Activated naive CD4-positive, alpha-beta T cell treated with anti-CD3 and anti-CD28 coated beads, Interleukin-2, amount 10 ng/mL, durations not matched to agents 7 days and 5 days (primary cell): Measurements from ENCODE around the gene DDX47.
"Not testable (repeated sequence)": the region's sequence is repeated elsewhere in the genome, so short reads cannot be mapped to it uniquely, and the experiment has no call there.

ENCODE experiments used
- CTCF ChIA-PET: fragments of 350-600 bp; sonication (Branson Sonifier 250); formaldehyde crosslinking; loops from one replicate; lab custom pipeline; 2021; ENCODE audit warnings: antibody characterized with exemption; lab: Charles Lee
- DNase-seq: peaks from one replicate; pipeline ENCODE4 v3.0.0-alpha.2; 2020
- H3K27ac Mint-ChIP-seq: one replicate; pipeline ENCODE4 v1.8.0; 2021; ENCODE audit warnings: mild to moderate bottlenecking, moderate library complexity, mixed read lengths
- H3K27me3 Mint-ChIP-seq: one replicate; pipeline ENCODE4 v1.8.0; 2021; ENCODE audit warnings: mild to moderate bottlenecking, mixed read lengths
- H3K36me3 Mint-ChIP-seq: one replicate; pipeline ENCODE4 v1.8.0; 2021; ENCODE audit warnings: mixed read lengths
- H3K4me1 Mint-ChIP-seq: one replicate; pipeline ENCODE4 v1.8.0; 2021; ENCODE audit warnings: mixed read lengths
- H3K4me3 Mint-ChIP-seq: one replicate; pipeline ENCODE4 v1.8.0; 2021; ENCODE audit warnings: mild to moderate bottlenecking, moderate library complexity, mixed read lengths
- H3K9me3 Mint-ChIP-seq: one replicate; pipeline ENCODE4 v1.8.0; 2021; ENCODE audit warnings: mixed read lengths

DDX47 gene

DNA sequence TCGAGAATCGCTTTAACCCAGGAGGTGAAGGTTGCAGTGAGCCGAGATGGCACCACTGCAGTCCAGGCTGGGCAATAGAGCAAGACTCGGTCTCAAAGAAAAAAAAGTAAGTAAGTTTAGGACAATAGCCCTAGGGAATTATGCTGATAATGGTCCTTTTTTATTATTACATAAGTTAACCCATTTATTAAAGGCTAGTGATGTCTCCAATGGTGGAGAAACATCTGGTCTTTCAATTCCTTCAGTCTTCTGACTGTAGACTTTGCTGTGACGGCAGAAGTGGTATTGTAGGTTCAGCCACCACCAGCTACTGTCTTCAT, 27.4 kb downstream of the DDX47 start:
- H3K36me3 Mint-ChIP-seq: peaks cover 6% of the 10 kb centered on the region
- no peaks in the 10 kb centered on the region for H3K9me3 Mint-ChIP-seq
- peaks cover 41% of the 10 kb centered on the region for H3K4me1 Mint-ChIP-seq
- no peak for DNase-seq
- no peak overlapping the region for H3K27ac Mint-ChIP-seq
- H3K27me3 Mint-ChIP-seq: no peaks in the 10 kb centered on the region
- CTCF ChIA-PET: no interaction called here
- no peak overlapping the region for H3K4me3 Mint-ChIP-seq

DNA sequence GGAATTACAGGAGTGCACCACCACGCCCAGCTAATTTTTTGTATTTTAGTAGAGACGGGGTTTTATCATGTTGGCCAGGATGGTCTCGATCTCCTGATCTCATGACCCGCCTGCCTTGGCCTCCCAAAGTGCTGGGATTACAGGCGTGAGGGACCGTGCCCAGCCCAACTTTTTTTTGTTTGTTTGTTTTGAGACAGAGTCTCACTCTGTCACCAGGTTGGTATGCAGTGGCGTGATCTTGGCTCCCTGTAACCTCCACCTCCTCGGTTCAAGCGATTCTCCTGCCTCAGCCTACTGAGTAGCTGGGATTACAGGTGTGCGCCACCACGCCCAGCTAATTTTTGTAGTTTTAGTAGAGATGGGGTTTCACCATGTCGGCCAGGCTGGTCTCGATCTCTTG, 28.3 kb downstream of the DDX47 start:
- H3K4me3 Mint-ChIP-seq, DNase-seq, H3K27ac Mint-ChIP-seq, H3K9me3 Mint-ChIP-seq, H3K27me3 Mint-ChIP-seq, CTCF ChIA-PET, H3K36me3 Mint-ChIP-seq: not testable (repeated sequence)
- peaks cover 49% of the 10 kb centered on the region for H3K4me1 Mint-ChIP-seq

DNA sequence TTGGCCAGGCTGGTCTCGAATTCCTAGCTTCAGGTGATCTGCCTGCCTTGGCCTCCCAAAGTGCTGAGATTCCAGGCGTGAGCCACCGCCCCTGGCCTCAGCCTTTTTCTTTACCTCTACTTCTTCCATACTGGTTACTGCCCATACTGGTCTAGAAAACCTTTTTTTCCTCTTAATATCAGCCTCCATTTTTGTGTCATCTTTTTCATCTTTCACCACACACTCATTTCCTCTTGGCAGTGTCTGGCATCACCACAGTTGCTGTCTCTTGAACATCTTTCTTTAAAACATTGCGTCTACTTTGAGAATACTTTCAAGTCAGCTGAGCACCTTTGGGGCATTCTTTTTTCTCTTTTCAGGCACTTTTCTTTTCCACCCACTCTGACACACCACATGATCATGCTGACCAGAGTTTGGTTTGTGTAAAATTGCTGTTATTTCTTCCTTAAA, 32.7 kb downstream of the DDX47 start:
- Mint-ChIP-seq H3K4me3 (no peak overlapping the region), H3K27ac (peak overlapping the region; percentile 76), H3K4me1 (peaks cover 38% of the 10 kb centered on the region), H3K9me3 (peaks cover 5% of the 10 kb centered on the region), H3K36me3 (peaks cover 6% of the 10 kb centered on the region), H3K27me3 (no peaks in the 10 kb centered on the region)
- CTCF ChIA-PET: interaction anchor here (2.2 kb wide), 1 partner anchor 9 kb away, joined by 9 read pairs; no protein-coding TSS in a partner anchor
- DNase-seq: no peak

DNA sequence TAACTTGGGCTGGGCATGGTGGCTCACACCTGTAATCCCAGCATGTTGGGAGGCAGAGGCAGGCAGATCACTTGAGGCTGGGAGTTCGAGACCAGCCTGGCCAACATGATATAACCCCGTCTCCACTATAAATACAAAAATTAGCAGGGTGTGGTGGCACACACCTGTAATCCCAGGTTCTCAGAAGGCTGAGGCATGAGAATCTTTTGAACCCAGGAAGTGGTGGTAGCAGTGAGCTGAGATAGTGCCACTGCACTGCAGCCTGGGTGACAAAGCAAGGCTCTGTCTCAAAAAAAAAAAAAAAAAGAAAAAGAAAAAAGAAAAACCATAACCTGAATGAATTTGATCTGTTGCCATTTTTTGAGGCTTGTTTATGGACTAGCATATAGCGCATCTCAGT, 33.6 kb downstream of the DDX47 start:
- H3K4me3 Mint-ChIP-seq, H3K27me3 Mint-ChIP-seq, H3K9me3 Mint-ChIP-seq: not testable (repeated sequence)
- CTCF ChIA-PET: interaction anchor here (1.3 to 2.2 kb wide), 2 partner anchors 10 kb away, joined by 3 to 9 read pairs; no protein-coding TSS in a partner anchor
- DNase-seq: peak; percentile 64
- Mint-ChIP-seq H3K27ac (peak overlapping the region; percentile 76), H3K4me1 (peaks cover 38% of the 10 kb centered on the region), H3K36me3 (peaks cover 13% of the 10 kb centered on the region)

DNA sequence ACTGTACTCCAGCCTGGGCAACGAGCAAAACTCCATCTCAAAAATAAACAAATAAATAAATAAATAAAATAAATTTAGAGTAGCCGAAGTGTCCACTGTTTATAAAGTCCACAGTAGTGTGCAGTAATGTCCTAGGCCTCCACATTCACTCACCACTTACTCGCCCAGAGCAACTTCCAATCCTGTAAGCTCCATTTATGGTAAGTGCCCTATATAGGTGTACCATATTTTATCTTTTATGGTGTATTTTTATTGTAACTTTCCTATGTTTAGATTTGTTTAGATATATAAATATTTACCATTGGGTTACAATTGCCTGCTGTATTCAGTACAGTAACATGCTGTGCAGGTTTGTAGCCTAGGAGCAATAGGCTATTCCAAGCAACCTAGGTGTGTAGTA, 40.3 kb downstream of the DDX47 start:
- Mint-ChIP-seq H3K27me3 (no peaks in the 10 kb centered on the region), H3K27ac (no peak overlapping the region), H3K4me3 (no peak overlapping the region), H3K4me1 (peaks cover 5% of the 10 kb centered on the region), H3K9me3 (peaks cover 12% of the 10 kb centered on the region), H3K36me3 (peaks cover 13% of the 10 kb centered on the region)
- no peak for DNase-seq
- CTCF ChIA-PET: interaction anchor here (1.4 kb wide), 1 partner anchor 9 kb away, joined by 5 read pairs; no protein-coding TSS in a partner anchor

DNA sequence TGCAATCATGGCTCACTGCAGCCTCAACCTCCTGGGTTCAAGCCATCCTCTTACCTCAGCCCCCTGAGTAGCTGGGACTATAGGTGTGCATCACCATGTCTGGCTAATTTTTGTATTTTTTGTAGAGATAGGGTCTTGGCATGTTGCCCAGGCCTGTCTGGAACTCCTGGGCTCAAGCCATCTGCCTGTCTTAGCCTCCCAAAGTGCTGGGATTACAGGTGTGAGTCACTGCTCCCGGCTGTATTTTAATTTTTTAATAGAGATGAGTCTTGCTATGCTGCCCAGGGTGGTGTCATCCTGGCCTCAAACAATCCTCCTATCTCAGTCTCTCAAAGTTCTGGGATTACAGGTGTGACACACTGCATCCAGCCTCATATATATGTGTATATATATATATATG, 46.5 kb downstream of the DDX47 start:
- CTCF ChIA-PET: no interaction called here

DNA sequence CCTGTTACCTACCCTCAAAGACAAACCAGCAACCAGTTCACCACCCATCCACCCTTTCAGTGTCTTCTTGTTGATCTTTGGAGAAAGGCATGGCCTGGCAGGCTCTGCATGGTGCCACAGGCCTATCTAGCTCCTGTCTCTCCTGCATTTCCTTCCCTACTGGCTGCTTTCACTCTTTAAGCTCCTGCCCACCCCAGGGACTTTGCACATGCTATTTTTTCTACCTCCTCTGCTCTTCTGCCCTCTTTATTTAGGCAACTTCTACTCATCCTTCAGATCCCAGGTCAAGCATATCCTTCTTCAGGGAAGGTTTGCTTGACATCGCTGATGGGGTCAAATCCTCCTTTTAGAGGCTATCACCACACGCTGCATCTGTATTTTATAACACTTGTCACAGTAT, 51.1 kb downstream of the DDX47 start:
- no peaks in the 10 kb centered on the region for H3K36me3 Mint-ChIP-seq
- CTCF ChIA-PET: no interaction called here
- no peak overlapping the region for H3K4me3 Mint-ChIP-seq
- H3K4me1 Mint-ChIP-seq: no peaks in the 10 kb centered on the region
- no peaks in the 10 kb centered on the region for H3K9me3 Mint-ChIP-seq
- H3K27me3 Mint-ChIP-seq: no peaks in the 10 kb centered on the region
- no peak for DNase-seq
- no peak overlapping the region for H3K27ac Mint-ChIP-seq

More for the DNA sequence above, 46.5 kb downstream of the DDX47 start:
- Mint-ChIP-seq H3K4me1 (no peaks in the 10 kb centered on the region), H3K9me3 (no peaks in the 10 kb centered on the region), H3K36me3 (no peaks in the 10 kb centered on the region), H3K27me3 (no peaks in the 10 kb centered on the region), H3K27ac (no peak overlapping the region), H3K4me3 (no peak overlapping the region)
- DNase-seq: no peak

DNA sequence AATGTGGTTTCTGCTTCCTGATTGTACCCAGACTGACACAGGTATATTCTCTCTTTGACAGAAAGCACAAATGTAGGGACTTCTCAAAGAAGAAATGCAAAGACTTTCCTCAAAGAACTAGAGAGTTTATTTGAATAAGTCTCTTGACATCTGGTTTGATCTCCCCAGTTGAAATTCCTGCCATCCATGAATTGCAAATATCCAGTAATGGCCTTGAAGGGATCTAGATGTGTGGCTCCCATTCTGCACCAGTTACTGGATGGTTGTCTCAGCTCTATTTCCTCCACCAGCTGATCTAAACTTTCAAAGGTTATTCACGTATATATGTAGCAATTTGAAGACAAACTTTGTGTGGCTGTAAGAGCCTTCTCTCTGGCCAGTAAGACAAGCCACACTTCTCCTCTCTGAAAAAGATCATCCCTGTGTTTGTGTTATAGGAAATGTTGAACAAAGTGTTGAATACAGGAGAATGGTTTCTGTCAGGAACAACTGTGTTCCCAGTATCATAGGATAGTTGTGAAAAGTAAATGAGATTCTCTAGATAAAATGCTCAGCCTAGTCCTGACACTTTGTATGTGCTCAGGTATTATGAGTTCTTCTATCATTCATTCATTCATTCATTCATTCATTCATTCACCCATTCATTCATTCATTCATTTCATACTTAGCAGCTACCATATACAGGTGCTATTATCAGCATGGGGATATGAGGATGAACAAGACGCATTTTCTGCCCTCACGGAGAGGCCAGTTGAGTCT, 55.5 kb downstream of the DDX47 start:
- H3K4me3 Mint-ChIP-seq: no peak overlapping the region

DNA sequence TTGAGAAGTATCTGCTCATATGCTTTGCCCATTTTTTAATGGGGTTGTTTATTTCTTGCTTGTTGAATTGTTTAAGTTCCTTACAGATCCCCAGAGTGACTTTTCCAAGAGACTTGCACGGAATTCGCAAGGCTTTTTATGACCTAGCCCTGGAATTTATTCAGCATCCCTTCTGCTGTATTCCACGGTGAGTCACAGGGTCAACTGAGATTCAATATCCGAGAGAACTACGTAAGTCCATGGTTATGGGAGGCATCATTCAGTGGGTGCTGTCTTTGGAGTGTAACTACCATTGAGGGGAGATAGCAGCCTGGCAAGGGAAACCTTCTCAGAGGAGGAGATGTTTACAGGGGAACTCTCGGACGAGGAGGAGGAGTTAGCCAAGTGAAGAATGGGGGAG, 57.3 kb downstream of the DDX47 start:
- Mint-ChIP-seq H3K27me3 (no peaks in the 10 kb centered on the region), H3K4me1 (no peaks in the 10 kb centered on the region), H3K27ac (no peak overlapping the region), H3K36me3 (no peaks in the 10 kb centered on the region), H3K4me3 (no peak overlapping the region), H3K9me3 (no peaks in the 10 kb centered on the region)
- CTCF ChIA-PET: no interaction called here
- DNase-seq: no peak

More for the DNA sequence above, 55.5 kb downstream of the DDX47 start:
- CTCF ChIA-PET: no interaction called here
- Mint-ChIP-seq H3K36me3 (no peaks in the 10 kb centered on the region), H3K27ac (no peak overlapping the region), H3K4me1 (no peaks in the 10 kb centered on the region), H3K27me3 (no peaks in the 10 kb centered on the region), H3K9me3 (no peaks in the 10 kb centered on the region)
- no peak for DNase-seq

DNA sequence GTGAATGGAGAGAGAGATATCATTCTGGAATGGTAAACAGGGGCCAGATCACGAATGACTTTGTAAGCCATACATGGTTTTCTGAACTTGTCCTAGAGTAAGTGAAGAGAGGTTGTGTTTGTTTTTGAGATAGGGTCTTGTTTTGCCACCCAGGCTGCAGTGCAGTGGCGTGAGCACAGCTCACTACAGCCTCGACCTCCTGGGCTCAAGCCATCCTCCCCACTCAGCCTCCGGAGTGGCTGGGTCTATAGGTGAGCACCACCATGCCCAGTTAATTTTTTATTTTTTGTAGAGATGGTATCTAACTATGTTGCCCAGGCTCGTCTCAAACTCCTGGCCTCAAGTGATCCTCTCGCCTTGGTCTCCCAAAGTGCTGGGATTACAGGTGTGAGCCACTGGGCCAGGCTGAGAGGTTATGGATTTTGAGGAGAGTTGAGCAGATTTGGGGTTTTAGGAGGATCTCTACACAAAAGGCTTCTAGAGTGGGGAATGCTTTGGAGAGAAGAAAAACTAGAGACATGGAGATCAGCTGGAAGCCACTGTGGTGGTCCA, 58.5 kb downstream of the DDX47 start:
- H3K4me1 Mint-ChIP-seq: no peaks in the 10 kb centered on the region
- no peaks in the 10 kb centered on the region for H3K9me3 Mint-ChIP-seq
- no peaks in the 10 kb centered on the region for H3K27me3 Mint-ChIP-seq
- no peak overlapping the region for H3K4me3 Mint-ChIP-seq
- no peaks in the 10 kb centered on the region for H3K36me3 Mint-ChIP-seq
- CTCF ChIA-PET: no interaction called here
- DNase-seq: no peak
- no peak overlapping the region for H3K27ac Mint-ChIP-seq

DNA sequence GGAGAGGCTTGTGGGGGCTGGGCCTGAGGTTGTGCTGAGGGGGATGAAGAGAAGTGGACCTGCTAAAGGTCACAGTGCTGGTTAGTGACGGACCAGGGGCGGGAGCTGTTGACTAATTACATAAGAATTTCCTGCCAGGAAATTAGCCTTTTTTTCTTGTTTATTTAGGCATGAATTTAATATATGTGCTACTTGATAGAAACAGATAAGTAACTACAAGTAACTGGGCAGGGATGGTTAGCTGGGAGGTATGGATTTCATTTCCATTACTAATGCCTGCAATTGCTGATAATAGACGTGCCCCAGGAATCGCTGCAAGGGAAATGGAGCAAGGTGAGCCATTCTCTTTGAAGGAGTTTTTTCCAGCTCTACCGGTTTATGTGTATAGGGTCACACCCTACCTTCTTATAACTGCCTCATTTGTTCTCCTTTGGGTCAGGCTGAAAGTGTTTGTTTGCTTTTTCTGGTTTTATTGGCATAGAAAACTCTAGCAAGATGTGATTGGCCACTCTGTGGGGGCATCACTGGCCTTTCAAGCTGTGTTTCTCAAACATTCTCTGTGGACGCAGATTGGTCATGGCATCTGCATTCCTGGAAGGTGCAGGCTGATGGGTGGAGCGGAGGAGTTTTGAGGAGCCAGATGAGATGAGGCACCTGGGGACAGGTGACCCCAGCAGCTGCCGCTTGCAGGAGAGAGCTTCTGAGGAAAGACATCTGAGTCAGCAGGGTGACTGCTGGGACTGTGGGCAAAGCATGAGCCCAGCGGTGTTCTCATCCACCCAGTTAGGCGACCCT, 59.2 kb downstream of the DDX47 start:
- DNase-seq: no peak
- no peak overlapping the region for H3K4me3 Mint-ChIP-seq
- H3K36me3 Mint-ChIP-seq: no peaks in the 10 kb centered on the region
- CTCF ChIA-PET: no interaction called here
- H3K27me3 Mint-ChIP-seq: no peaks in the 10 kb centered on the region
- H3K9me3 Mint-ChIP-seq: no peaks in the 10 kb centered on the region
- no peaks in the 10 kb centered on the region for H3K4me1 Mint-ChIP-seq
- H3K27ac Mint-ChIP-seq: no peak overlapping the region

DNA sequence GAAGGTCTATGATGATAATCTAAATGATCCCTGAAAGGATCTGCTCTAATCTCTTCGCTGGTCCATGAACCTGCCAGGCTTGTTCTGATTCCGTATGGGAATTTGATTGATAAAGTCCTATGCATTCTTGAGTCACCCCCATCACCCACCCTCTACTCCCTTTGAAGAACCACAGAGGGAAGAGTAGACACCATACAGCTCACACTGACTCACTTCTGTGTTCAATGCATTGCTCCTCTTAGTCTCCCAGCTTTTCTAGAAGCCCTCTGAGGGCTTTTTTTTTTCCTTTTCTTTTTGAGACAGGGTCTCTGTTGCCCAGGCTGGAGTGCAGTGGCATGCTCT, 59.8 kb downstream of the DDX47 start:
- H3K9me3 Mint-ChIP-seq: no peaks in the 10 kb centered on the region
- DNase-seq: no peak
- H3K36me3 Mint-ChIP-seq: no peaks in the 10 kb centered on the region
- H3K27me3 Mint-ChIP-seq: no peaks in the 10 kb centered on the region
- H3K27ac Mint-ChIP-seq: no peak overlapping the region
- H3K4me3 Mint-ChIP-seq: no peak overlapping the region
- CTCF ChIA-PET: no interaction called here
- no peaks in the 10 kb centered on the region for H3K4me1 Mint-ChIP-seq

DNA sequence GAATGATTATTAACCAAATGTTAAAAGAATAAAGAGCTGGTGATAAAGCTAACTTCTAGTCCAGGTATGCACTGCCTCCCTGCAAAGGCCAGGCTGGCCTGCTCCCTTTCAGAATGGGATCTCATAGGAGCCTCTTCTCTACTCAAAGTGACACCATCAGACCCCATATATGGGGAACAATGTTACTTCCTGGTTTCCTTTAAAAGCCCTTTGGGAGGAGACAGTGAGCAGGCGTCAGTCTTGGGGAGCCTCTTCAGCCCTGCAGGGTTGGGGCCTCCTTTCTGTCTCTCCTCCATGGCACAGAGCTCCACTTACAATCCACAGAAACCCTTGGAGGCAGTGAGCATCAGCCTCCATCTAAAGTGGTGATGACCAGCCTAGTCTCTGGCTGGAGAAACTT, 60.9 kb downstream of the DDX47 start:
- H3K4me1 Mint-ChIP-seq: no peaks in the 10 kb centered on the region
- H3K27me3 Mint-ChIP-seq: no peaks in the 10 kb centered on the region
- no peaks in the 10 kb centered on the region for H3K36me3 Mint-ChIP-seq
- no peaks in the 10 kb centered on the region for H3K9me3 Mint-ChIP-seq
- no peak overlapping the region for H3K4me3 Mint-ChIP-seq
- CTCF ChIA-PET: interaction anchor here (0.7 kb wide), 1 partner anchor 165 kb away, joined by 4 read pairs; no protein-coding TSS in a partner anchor
- no peak for DNase-seq
- H3K27ac Mint-ChIP-seq: no peak overlapping the region

DNA sequence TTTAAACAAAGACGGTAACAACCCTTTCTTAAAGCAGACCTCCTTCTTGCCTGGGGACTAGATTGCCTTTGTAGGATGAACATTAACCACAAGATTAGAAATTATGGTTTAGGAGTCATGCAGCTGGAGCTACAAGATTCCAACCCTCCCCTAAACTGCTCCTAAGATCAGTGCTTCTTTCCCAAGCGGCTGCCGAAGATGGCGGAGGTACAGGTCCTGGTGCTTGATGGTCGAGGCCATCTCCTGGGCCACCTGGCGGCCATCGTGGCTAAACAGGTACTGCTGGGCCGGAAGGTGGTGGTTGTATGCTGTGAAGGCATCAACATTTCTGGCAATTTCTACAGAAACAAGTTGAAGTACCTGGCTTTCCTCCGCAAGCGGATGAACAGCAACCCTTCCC, 62.2 kb downstream of the DDX47 start:
- H3K27me3 Mint-ChIP-seq, H3K36me3 Mint-ChIP-seq, H3K4me3 Mint-ChIP-seq, CTCF ChIA-PET, H3K9me3 Mint-ChIP-seq, H3K4me1 Mint-ChIP-seq, H3K27ac Mint-ChIP-seq, DNase-seq: not testable (repeated sequence)
